Epidermal melanocyte (primary cell): ENCODE measurements around the gene DENND1B.

Experiments used
- DNase-seq: peaks from one replicate; pipeline ENCODE4 v3.0.0; 2011; ENCODE audit warnings: low spot score; ENCODE audit not compliant: insufficient read length

The DENND1B gene

GRCh38 chr1:197685785-197686184 lies 89.5 kb downstream of the DENND1B start:
- no peak for DNase-seq

- no peak for DNase-seq
Measured at GRCh38 chr1:197683895-197684553, 91.3 kb downstream of the DENND1B start.

- no peak for DNase-seq
Measured at GRCh38 chr1:197683280-197683679, 92.0 kb downstream of the DENND1B start.

- no peak for DNase-seq
Measured at GRCh38 chr1:197680311-197680710, 95.0 kb downstream of the DENND1B start.

- DNase-seq: no peak
Measured at GRCh38 chr1:197677752-197678295, 97.5 kb downstream of the DENND1B start.

GRCh38 chr1:197677313-197677712 lies 98.0 kb downstream of the DENND1B start:
- no peak for DNase-seq

- no peak for DNase-seq
Measured at GRCh38 chr1:197675583-197676208, 99.6 kb downstream of the DENND1B start.

- DNase-seq: no peak
Measured at GRCh38 chr1:197674286-197674685, 101.0 kb downstream of the DENND1B start.

GRCh38 chr1:197673292-197673691 lies 102.0 kb downstream of the DENND1B start:
- DNase-seq: no peak

GRCh38 chr1:197672347-197672746 lies 102.9 kb downstream of the DENND1B start:
- DNase-seq: no peak

GRCh38 chr1:197671920-197672319 lies 103.4 kb downstream of the DENND1B start:
- DNase-seq: no peak

- DNase-seq: no peak
Measured at GRCh38 chr1:197671140-197671539, 104.1 kb downstream of the DENND1B start.

GRCh38 chr1:197666769-197667285 lies 108.5 kb downstream of the DENND1B start:
- no peak for DNase-seq

- DNase-seq: no peak
Measured at GRCh38 chr1:197664391-197664790, 110.9 kb downstream of the DENND1B start.

- peak; percentile 16 for DNase-seq
Measured at GRCh38 chr1:197663162-197663953, 111.9 kb downstream of the DENND1B start.

GRCh38 chr1:197660389-197660788 lies 114.9 kb downstream of the DENND1B start:
- no peak for DNase-seq

- no peak for DNase-seq
Measured at GRCh38 chr1:197659171-197659570, 116.1 kb downstream of the DENND1B start.

- no peak for DNase-seq
Measured at GRCh38 chr1:197649188-197649587, 126.1 kb downstream of the DENND1B start.

- DNase-seq: no peak
Measured at GRCh38 chr1:197638316-197638715, 137.0 kb downstream of the DENND1B start.

GRCh38 chr1:197637406-197637805 lies 137.9 kb downstream of the DENND1B start:
- no peak for DNase-seq

- DNase-seq: no peak
Measured at GRCh38 chr1:197633447-197634078, 141.7 kb downstream of the DENND1B start.
